ENCODE data around the gene RPP25L.

Gene RPP25L

GRCh38 chr9:34568774-34569173 is 43.1 kb downstream of the RPP25L start:
- DNase-seq (ENCODE audit: low spot score): no peak

- DNase-seq (ENCODE audit: low spot score): no peak
Measured at GRCh38 chr9:34568133-34568532, 43.8 kb downstream of the RPP25L start.

GRCh38 chr9:34566972-34567371 is 44.9 kb downstream of the RPP25L start:
- DNase-seq (ENCODE audit: low spot score): peak; percentile 70

- no peak for DNase-seq (ENCODE audit: low spot score)
Measured at GRCh38 chr9:34566322-34566721, 45.6 kb downstream of the RPP25L start.

- DNase-seq (ENCODE audit: low spot score): no peak
Measured at GRCh38 chr9:34565856-34566255, 46.0 kb downstream of the RPP25L start.

- no peak for DNase-seq (ENCODE audit: low spot score)
Measured at GRCh38 chr9:34564617-34565016, 47.3 kb downstream of the RPP25L start.

- DNase-seq (ENCODE audit: low spot score): no peak
Measured at GRCh38 chr9:34563262-34563661, 48.6 kb downstream of the RPP25L start.

- DNase-seq (ENCODE audit: low spot score): no peak
Measured at GRCh38 chr9:34562135-34562745, 49.7 kb downstream of the RPP25L start.

- no peak for DNase-seq (ENCODE audit: low spot score)
Measured at GRCh38 chr9:34560599-34561214, 51.2 kb downstream of the RPP25L start.
